ENCODE results near the gene EPHA7. TPM values are rescaled to one million over a fixed set of nuclear protein-coding genes. Genes with fewer than 3 reads are reported as not detected.

The EPHA7 gene
- total RNA-seq, 1 experiment from 2014 or later: not detected

- Histone ChIP-seq H3K9ac (ENCODE audit: low read length) (no peak overlapping the region), H3K36me3 (ENCODE audit: control insufficient read depth in 1 of 2, insufficient read depth in 2 of 2, low read length in 2 of 2) (no peaks in the 10 kb centered on the region), H3K27me3 (ENCODE audit: insufficient read depth, low read length) (no peaks in the 10 kb centered on the region), H3K4me3 (replicated peaks in 1 of 2; ENCODE audit: low read depth in 1 of 2, low read length in 2 of 2) (no peak overlapping the region), H3K9me3 (ENCODE audit: control insufficient read depth in 1 of 2, insufficient read depth in 1 of 2, low read depth in 1 of 2, low read length in 2 of 2) (peaks cover 0 to 3% of the 10 kb centered on the region in 2 experiments; a peak in 1 of 4 replicates), H3K27ac (ENCODE audit: low read depth, low read length) (no peak overlapping the region), H4K20me1 (ENCODE audit: insufficient read depth) (no peaks in the 10 kb centered on the region), H2AFZ (ENCODE audit: low read depth, low read length, poor library complexity, severe bottlenecking) (no peak overlapping the region), H3K4me2 (ENCODE audit: low read length) (no peak overlapping the region), H3K79me2 (ENCODE audit: insufficient read depth, low read length) (no peaks in the 10 kb centered on the region), H3K9me2 (ENCODE audit: insufficient read depth) (no peaks in the 10 kb centered on the region), H3K4me1 (ENCODE audit: control insufficient read depth in 1 of 2, insufficient read depth in 2 of 2, low read length in 2 of 2) (no peaks in the 10 kb centered on the region)
- no TSS peak for BruUV-seq (replicated peaks)
- DNase-seq (ENCODE audit: low read depth, low spot score) (no peak), ATAC-seq (no peak)
- RAD21 ChIA-PET (ENCODE audit: low non-redundant PET in 1 of 2, low total read pairs in 2 of 2, uncharacterized antibody in 2 of 2, unreplicated experiment in 2 of 2): no interaction called here
- TF ChIP-seq CEBPB (IDR thresholded peaks at IDR 0.05; ENCODE audit: low read depth): no peak
- TF ChIP-seq FOSL1 (IDR thresholded peaks at IDR 0.05; ENCODE audit: low read depth): no peak
- TF ChIP-seq YY1 (IDR thresholded peaks at IDR 0.05; ENCODE audit: extremely low read depth, insufficient replicate concordance, low read depth, low read length): no peak
- TF ChIP-seq TCF7L2 (IDR thresholded peaks at IDR 0.05; ENCODE audit: borderline replicate concordance, extremely low read depth, insufficient read depth, insufficient read length): no peak
- TF ChIP-seq, protein P1, sequence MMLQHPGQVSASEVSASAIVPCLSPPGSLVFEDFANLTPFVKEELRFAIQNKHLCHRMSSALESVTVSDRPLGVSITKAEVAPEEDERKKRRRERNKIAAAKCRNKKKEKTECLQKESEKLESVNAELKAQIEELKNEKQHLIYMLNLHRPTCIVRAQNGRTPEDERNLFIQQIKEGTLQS (IDR thresholded peaks at IDR 0.05): no peak
- TF ChIP-seq SIN3A (IDR thresholded peaks at IDR 0.05; ENCODE audit: low read depth): no peak
- no peak for TF ChIP-seq POLR2AphosphoS5 (IDR thresholded peaks at IDR 0.05; ENCODE audit: low read depth, low read length)
- no peak for TF ChIP-seq CTCF (IDR thresholded peaks at IDR 0.05 in 2 of 3, conservative IDR thresholded peaks at IDR 0.05 in 1 of 3; ENCODE audit: borderline replicate concordance in 1 of 3, insufficient read depth in 1 of 3, low read depth in 2 of 3, low read length in 2 of 3)
- no peak for TF ChIP-seq POLR2A (IDR thresholded peaks at IDR 0.05; ENCODE audit: borderline replicate concordance, extremely low read depth, insufficient read depth, insufficient read length)
- no peak for TF ChIP-seq ZBTB33 (IDR thresholded peaks at IDR 0.05; ENCODE audit: extremely low read depth, insufficient replicate concordance, low read length)
- intact Hi-C loops (cut with micrococcal nuclease): no loop called here
- CTCF ChIA-PET: no interaction called here
- POLR2A ChIA-PET: no interaction called here
These were observed 66.8 kb downstream of the EPHA7 start for GRCh38 chr6:93352604-93353003.
